GM18519 (cell line): ENCODE data around the gene PAXX.

ENCODE experiments used
- ATAC-seq: cut with Tn5 transposase; IDR thresholded peaks from one replicate; pipeline ENCODE4 v1.9.1; 2021; ENCODE audit warnings: mild to moderate bottlenecking, moderate library complexity; ENCODE audit not compliant: unreplicated experiment, low FRiP score

PAXX gene

GRCh38 chr9:136964833-136965422 is 27.3 kb upstream of the PAXX start:
- ATAC-seq: no peak

GRCh38 chr9:136965771-136966484 is 26.3 kb upstream of the PAXX start:
- ATAC-seq: no peak

DNA sequence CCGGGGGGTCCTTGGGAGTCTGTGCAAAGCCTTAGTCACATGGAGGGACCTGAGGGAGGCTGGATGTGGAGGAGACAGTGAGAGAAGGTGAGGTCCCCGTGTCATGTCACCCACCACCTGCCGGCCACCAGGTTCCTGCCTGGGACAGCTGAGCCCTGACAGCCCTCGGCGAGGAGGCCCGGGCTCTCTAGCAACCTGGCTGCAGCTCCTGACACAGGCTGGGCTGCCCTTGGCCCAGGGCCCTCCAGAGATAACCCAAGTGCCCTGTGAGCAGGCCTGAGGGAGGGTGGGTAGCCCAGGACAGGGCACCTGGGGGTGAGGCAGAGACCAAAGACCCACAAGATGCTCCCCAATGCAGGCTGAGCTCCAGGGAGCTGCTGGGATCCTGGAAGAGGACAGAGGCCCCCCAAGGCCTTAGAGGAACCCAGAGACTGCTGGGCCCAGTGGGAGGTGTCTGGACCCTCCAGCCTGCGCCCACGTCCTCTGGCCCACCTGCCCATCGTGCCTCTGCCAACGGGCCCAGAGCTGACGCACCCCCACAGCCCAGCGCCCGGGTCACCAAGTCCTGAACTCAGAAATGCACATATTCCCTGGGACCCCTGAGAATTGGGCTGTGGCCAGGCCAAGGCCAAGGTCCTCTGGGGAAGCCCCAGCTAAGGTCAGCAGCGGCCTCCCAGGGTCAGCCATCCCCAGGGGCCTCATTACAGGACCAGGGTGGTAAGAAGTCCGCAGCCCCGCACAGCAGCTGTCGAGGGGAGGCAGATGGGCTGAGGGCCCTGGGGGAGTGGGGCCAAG is 23.7 kb upstream of the PAXX start:
- ATAC-seq: no peak

- ATAC-seq: no peak
Observed at GRCh38 chr9:136969150-136969549, 23.1 kb upstream of the PAXX start.

DNA sequence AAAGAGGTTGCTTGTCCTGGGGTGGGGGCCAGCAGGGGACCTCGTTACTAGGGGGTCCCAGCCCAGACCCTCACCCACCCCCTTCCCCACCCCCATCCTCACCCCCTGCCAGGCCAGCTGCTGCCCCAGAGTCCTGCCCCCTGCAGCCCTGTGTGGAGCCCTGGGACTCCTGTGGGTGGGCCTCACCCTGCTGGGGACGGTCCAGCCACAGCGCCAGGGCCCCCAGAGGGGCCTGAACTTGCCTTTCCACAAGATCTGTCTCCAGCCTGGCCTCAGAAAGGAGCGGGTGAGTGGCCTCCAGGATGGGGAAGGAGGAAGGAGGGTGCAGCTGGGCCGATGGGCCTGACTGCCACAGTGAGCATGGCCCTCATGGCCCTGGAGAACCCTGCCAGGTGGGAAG is 22.4 kb upstream of the PAXX start:
- ATAC-seq: no peak

DNA sequence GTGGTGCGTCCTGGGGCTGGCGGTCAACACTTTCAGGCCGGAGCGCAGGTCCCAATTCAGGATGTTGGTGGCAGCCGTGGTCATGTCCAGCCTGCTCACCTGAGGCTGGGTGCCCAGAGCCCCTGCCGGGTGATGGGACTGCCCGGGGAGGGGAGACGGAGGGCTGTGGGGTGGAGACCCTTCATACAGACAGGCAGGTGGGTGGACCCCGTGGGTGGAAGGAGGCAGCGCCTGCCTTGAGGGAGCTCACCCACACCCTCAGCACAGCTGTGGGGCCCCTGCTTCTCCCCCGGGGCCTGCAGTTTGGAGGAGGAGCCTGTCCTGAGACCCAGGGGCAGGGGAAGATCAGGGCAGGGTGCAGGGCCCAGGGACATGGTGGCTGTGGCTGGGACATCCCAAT is 21.9 kb upstream of the PAXX start:
- no peak for ATAC-seq

GRCh38 chr9:136971746-136972145 is 20.5 kb upstream of the PAXX start:
- no peak for ATAC-seq

DNA sequence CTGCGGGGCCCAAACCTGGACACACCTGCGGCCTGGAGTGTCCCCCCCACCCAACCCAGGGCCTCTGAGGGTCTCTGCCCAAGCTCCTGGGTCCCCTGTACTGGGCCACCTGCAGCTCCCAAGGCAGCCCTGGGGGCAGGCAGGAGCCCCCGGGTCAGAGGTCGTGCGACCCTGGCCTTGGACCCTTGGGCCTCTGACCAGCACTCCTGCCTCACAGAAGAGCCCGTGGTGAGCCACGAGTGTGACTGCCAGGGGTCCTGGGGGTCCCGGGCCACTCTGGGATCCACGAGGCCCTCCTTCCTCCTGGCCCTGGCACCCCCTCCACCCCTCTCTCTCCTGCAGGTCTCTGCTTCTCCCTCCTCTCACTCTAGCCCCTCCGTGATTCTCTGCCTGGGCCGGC is 19.9 kb upstream of the PAXX start:
- ATAC-seq: no peak

DNA sequence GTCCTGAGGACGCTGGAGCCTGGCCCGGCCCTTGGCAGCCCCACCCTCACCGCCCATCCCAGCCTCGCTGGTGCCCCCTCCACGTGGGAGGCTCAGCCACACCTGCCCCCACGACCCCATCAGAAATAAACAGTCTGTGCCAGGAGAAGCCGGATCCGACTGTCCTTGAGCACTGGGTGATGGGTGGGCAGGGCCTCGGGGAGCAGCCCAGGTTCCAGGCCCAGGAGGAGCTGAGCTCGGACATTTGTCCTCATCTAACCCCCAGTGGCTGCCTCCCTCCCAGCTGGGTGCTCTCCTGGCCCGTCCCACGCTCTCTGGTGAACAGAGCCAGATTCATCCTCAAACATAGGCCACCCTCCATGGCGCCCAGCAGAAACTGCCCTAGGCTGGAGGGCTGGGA is 19.5 kb upstream of the PAXX start:
- ATAC-seq: no peak

DNA sequence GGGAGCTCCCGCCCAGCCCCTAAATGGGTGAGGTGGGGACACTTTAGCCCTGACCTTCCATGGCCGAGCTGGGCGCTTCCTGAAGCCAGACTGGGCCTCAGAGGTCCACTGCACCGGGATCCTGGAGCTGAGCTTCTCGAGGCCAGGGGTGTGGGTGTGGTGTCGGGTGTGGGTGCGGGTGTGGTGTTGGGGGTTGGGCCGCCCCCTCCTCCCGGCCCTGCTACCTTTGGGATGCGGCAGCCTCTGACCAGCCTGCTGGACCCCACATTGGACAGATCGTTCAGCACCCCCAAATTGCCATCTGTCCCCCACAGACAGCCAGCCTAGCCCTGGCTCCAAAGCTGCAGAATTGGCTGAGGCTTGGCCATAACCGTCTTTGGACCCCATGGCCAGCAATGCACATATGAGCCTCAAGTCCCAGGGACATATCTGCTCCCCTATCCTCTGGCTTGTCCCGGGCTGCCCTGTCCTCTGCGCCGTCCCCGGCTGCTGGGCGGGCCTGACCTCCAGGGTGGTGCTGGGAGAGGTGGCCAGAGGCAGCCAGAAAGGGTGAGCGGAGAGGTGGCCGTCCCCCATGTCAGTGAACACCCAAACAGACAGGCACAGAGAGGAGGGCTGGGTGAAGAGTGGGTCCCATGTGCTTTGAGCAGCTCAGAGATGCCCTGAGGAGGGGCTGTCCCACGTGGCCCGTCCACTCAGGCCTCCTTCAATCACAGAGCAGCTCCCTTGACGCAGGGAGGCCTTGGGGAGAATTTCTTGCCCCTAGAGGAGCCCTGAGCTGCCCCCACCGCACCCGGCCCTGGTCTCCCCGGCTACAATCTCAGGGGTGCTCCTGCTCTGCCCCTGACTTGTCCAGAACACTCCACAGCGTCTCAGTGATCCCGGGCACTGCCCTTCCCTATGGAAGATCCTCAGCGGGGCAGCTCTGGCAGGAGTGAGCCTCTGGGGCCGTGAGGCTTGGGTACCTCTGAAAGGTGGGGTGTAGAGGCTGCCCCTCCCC is 18.3 kb upstream of the PAXX start:
- ATAC-seq: no peak

DNA sequence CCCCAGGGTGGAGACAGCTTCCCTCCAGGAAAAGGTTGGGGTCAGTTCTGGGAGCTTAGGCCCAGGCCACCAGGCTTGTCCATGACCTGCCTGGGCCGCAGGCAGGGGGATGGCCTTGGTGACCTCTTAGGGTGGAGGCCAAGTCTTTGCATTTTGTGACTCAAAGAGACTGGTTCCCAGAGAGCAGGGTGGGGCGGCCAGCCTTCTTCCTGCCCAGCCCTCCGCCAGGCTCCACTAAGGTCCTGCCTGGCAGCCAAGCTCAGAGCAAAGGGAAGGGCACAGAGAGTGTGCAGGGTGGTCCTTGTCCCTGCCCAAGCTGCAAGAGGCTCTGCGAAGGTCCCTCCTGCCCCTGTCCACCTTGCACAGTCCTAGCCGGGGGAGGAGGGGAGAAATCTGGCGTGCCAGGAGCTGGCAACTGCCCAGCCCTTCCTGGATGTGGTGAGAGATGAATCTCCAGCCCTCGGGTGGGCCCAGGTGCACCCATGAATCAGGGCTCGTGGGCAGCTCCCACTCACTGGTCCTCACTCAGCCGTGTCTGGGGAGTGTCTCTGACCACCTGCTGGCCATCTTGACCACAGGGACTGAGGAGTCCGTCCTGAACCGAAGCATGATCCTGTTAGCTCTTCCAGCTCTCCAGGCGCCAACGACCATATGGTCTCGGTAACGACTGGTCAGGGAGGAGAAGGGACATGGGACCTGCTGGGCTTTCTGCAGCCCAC is 17.2 kb upstream of the PAXX start:
- ATAC-seq: no peak

DNA sequence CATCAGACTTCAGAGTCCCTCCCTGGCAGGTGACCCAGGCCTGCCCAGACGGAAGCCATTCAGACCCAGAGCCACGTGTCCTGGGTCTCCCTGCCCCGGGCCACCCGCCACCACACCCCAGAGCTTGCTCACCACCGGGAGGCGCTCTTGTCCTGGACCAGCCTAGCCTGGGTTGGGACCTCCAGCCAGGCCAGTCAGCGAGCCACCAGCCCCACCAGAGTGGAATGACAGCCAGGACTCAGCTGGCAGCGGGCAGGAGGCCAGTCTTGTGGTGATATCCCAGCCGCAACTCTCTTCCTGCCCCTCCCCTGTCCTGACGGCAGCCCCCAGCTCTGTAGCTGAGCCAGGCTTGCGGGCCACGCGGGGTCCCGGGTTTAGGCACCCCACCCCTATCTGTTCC is 16.6 kb upstream of the PAXX start:
- no peak for ATAC-seq

- no peak for ATAC-seq
Observed at GRCh38 chr9:136977223-136977622, 15.0 kb upstream of the PAXX start, which contains the start of gene PTGDS. TSS of gene PTGDS (plus strand) at chr9:136977504. CDS start at chr9:136977579, 75 bp downstream.

GRCh38 chr9:136977649-136978072 is 14.6 kb upstream of the PAXX start:
- no peak for ATAC-seq

DNA sequence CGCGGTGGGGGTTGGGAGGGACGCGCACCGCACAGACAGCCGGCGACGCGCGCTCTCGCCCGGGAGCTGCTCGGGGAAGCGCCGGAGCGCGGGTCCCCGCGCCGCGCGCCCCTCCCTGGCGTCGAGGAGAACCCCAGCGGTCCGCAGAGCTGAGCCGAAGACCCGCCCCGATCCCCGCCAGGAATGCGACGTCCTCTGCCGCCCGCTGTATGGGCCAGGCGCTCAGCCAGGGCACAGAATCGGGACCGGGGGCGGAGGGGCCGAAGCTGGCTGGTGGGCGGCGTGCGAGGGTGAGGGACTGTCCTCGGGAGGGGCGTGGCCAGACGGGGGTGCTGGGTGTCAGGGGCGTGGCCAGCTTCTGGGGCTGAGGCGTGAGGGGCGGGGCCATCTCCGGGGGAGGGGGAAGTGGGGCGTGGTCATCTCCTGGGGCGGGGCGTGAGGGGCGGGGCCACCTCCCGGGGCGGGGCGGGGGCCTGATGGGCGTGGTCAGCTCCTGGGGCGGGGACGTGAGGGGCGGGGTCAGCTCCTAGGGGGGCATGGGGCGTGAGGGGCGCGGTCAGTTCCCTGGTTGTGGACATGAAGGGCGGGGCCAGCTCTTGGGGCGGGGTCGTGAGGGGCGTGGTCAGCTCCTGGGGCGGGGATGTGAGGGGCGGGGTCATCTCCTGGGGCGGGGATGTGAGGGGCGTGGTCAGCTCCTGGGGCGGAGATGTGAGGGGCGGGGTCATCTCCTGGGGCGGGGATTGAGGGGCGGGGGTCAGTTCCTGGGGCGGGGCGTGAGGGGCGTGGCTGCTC is 14.0 kb upstream of the PAXX start:
- no peak for ATAC-seq

DNA sequence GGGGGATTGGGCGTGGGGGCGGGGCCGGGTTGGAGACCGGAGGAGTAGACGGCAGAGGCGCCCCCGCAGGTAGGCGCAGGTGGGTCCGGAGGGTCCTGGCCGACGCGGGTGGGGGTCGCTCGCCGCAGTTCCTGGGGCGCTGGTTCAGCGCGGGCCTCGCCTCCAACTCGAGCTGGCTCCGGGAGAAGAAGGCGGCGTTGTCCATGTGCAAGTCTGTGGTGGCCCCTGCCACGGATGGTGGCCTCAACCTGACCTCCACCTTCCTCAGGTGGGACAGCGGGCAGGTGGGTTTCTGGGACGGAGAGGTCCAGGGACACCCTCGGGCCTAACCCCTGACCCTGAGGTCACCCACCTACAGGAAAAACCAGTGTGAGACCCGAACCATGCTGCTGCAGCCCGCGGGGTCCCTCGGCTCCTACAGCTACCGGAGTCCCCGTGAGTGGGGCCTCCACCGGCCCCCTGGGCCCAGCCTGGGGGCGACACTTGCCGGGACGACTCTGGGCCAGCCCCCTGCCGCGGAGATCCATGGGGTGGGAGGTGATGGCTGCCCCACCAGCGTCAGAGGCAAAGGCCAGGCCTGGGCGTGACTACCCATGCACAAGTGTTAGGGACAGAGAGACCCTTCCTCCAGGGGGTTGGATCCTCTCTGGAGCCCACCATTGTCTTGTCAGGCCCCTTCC is 13.2 kb upstream of the PAXX start:
- no peak for ATAC-seq

GRCh38 chr9:136979769-136980587 is 12.2 kb upstream of the PAXX start:
- no peak for ATAC-seq
